Measurements from ENCODE around the gene BLVRB. TPM values are rescaled to one million over a fixed set of nuclear protein-coding genes. Genes with fewer than 3 reads are reported as not detected.
A peak's percentile ranks its signal among the peaks of the same experiment; 100 is the strongest.

BLVRB gene
- total RNA-seq, 1 donor from 2014 or later: 11.3 TPM

DNA sequence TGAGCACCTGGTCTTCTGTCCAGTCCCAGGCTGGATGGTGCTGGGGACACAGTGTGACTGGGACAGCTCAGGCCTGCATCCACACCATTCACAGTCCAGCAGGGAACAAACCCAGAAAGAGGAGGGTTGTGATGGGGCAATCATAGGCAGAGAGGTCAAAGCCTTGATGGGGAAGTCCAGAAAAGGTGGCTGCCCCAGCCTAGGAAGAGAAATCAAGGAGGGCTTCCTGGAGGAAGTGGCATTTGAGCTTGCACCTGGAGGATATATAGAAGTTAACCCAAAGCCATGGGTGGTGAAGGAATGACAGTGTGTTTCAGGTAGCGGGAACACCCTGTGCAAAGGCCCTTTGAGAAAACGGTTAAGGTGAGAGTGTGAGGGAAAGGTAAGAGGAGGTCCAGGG, 49.8 kb downstream of the BLVRB start:
- Histone ChIP-seq H3K9ac (no peak overlapping the region), H3K27ac (no peak overlapping the region), H3K4me2 (no peak overlapping the region), H3F3A (ENCODE audit: low read depth) (peaks cover 15% of the 10 kb centered on the region), H3K4me3 (no peak overlapping the region), H3K4me1 (peaks cover 16% of the 10 kb centered on the region), H3K27me3 (no peaks in the 10 kb centered on the region), H3K36me3 (no peaks in the 10 kb centered on the region), H4K20me1 (ENCODE audit: low read depth) (no peaks in the 10 kb centered on the region), H2AFZ (replicated peaks) (no peak overlapping the region), H3K79me2 (ENCODE audit: low read depth) (no peaks in the 10 kb centered on the region), H3K9me3 (ENCODE audit: low read depth) (no peaks in the 10 kb centered on the region)
- no peaks in the 10 kb centered on the region for H3K9me3 Mint-ChIP-seq
- H3K27me3 Mint-ChIP-seq (ENCODE audit: insufficient read depth, low read depth): peaks cover 7% of the 10 kb centered on the region
- DNase-seq (ENCODE audit: low spot score): no peak
- no peaks in the 10 kb centered on the region for H3K36me3 Mint-ChIP-seq
- peaks cover 28% of the 10 kb centered on the region for H3K4me1 Mint-ChIP-seq
- no peak overlapping the region for H3K4me3 Mint-ChIP-seq
- TF ChIP-seq EZH2 (IDR thresholded peaks at IDR 0.05) (no peak), EZH2phosphoT487 (IDR thresholded peaks at IDR 0.05) (no peak)
- TF ChIP-seq, protein P1, sequence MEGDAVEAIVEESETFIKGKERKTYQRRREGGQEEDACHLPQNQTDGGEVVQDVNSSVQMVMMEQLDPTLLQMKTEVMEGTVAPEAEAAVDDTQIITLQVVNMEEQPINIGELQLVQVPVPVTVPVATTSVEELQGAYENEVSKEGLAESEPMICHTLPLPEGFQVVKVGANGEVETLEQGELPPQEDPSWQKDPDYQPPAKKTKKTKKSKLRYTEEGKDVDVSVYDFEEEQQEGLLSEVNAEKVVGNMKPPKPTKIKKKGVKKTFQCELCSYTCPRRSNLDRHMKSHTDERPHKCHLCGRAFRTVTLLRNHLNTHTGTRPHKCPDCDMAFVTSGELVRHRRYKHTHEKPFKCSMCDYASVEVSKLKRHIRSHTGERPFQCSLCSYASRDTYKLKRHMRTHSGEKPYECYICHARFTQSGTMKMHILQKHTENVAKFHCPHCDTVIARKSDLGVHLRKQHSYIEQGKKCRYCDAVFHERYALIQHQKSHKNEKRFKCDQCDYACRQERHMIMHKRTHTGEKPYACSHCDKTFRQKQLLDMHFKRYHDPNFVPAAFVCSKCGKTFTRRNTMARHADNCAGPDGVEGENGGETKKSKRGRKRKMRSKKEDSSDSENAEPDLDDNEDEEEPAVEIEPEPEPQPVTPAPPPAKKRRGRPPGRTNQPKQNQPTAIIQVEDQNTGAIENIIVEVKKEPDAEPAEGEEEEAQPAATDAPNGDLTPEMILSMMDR (IDR thresholded peaks at IDR 0.05): no peak
- peak overlapping the region; percentile 1 for H3K27ac Mint-ChIP-seq

DNA sequence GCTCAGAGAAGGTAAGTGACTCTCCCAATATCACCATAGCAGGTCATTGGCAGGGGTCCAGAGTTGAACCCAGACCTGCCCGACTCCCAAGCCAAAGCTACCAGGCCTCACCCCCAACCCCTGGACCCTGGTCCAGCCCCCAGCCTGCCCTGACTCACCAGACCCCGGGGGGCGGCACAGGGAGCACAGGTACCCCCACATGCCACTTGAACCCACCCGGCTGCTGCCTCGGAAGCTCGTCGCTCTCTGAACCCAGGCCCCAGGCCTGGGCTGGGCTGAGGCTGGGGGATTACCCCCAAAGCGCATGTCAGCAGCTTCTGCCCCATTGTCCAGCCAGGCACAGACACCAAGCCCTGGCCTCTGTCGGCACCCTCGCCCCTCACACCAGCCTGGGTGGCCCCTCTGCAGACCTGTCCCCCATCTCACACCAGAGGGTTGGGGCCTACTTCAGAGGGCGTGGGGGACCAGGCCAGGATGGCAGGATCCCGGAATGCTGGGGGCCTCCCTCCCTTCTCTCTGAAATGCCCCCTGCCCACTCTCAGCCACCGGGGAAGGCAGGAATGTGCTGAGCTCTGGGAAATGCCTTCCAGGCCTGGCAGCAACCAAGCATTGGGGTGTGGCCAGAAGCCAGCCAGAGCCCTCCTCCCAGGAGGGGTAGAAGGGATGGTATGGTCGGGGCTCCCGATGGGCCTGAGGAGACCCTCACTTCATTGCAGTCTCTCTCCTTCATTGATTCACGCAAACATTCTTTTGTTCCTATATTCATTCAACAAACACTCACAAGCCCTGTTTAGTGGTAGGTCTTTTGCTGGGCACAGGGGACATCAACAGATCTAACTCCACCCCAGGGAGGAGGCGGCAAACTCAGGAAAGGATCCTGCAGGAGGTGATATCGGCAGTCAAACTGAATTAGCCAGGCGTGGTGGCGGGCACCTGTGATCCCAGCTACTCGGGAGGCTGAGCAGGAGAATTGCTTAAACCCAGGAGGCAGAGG, 50.7 kb downstream of the BLVRB start:
- H3K4me2 ChIP-seq: no peak overlapping the region
- peaks cover 7% of the 10 kb centered on the region for H3F3A ChIP-seq (ENCODE audit: low read depth)
- Mint-ChIP-seq H3K9me3 (no peaks in the 10 kb centered on the region), H3K36me3 (no peaks in the 10 kb centered on the region), H3K27ac (peak overlapping the region; percentile 85), H3K4me3 (no peak overlapping the region), H3K27me3 (ENCODE audit: insufficient read depth, low read depth) (peaks cover 4% of the 10 kb centered on the region), H3K4me1 (peaks cover 33% of the 10 kb centered on the region)
- H3K36me3 ChIP-seq: no peaks in the 10 kb centered on the region
- H3K27me3 ChIP-seq: no peaks in the 10 kb centered on the region
- H2AFZ ChIP-seq (replicated peaks): peak overlapping the region; percentile 22
- no peak overlapping the region for H3K4me3 ChIP-seq
- no peaks in the 10 kb centered on the region for H4K20me1 ChIP-seq (ENCODE audit: low read depth)
- no peaks in the 10 kb centered on the region for H3K79me2 ChIP-seq (ENCODE audit: low read depth)
- TF ChIP-seq EZH2phosphoT487 (IDR thresholded peaks at IDR 0.05) (no peak), EZH2 (IDR thresholded peaks at IDR 0.05) (no peak)
- TF ChIP-seq, protein P1 (IDR thresholded peaks at IDR 0.05): no peak
- DNase-seq (ENCODE audit: low spot score): peak; percentile 4
- H3K4me1 ChIP-seq: peaks cover 21% of the 10 kb centered on the region
- no peak overlapping the region for H3K9ac ChIP-seq
- H3K9me3 ChIP-seq (ENCODE audit: low read depth): no peaks in the 10 kb centered on the region
- no peak overlapping the region for H3K27ac ChIP-seq

DNA sequence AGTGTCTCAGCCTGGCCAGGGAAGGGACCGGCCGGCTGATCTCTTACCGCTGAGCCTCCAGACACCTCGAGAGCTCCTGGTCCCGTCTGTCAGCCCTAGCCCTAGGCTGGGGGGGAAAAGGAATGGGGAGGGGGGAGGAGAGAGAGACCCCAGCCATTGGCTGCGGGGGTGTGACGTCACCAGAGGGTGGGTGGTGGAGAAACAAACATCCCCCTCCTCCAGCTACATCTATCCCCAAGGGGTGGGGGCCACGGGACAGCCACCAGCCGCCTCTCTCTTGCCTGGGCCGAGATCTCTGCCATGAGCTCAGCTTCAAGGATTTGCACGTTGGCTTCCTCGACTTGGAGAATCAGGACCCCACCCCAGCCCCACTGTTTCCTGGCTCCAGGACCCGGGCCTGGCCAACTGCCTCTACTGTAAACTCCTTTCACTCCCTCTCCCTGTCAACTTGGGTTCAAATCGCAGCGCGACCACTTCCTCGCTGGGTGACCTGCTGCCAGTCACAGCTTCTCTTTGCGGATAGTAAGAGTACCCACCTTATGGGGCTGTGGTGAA, 52.2 kb downstream of the BLVRB start, which contains the start of gene PRX:
Gene PRX (minus strand): TSS at position 88 of the 555 bp plus-strand sequence. CDS start 5,446 bp downstream, outside the sequence.
- H4K20me1 ChIP-seq (ENCODE audit: low read depth): no peaks in the 10 kb centered on the region
- H3K4me3 Mint-ChIP-seq: peak within 1 kb of the TSS; percentile 56
- H3K9me3 ChIP-seq (ENCODE audit: low read depth): no peaks in the 10 kb centered on the region
- H3K4me1 ChIP-seq: peaks cover 24% of the 10 kb centered on the region
- H3F3A ChIP-seq (ENCODE audit: low read depth): peaks cover 7% of the 10 kb centered on the region
- peaks cover 2% of the 10 kb centered on the region for H3K27me3 Mint-ChIP-seq (ENCODE audit: insufficient read depth, low read depth)
- H3K9me3 Mint-ChIP-seq: no peaks in the 10 kb centered on the region
- TF ChIP-seq EZH2phosphoT487 (IDR thresholded peaks at IDR 0.05) (no peak), EZH2 (IDR thresholded peaks at IDR 0.05) (no peak)
- TF ChIP-seq, protein P1 (IDR thresholded peaks at IDR 0.05): no peak
- no peaks in the 10 kb centered on the region for H3K36me3 ChIP-seq
- no peaks in the 10 kb centered on the region for H3K27me3 ChIP-seq
- peak within 1 kb of the TSS; percentile 8 for H3K4me3 ChIP-seq
- peak within 1 kb of the TSS; percentile 1 for H3K4me2 ChIP-seq
- peak; percentile 72 for DNase-seq (ENCODE audit: low spot score)
- no peak within 1 kb of the TSS for H3K9ac ChIP-seq
- peak within 1 kb of the TSS; percentile 85 for H3K27ac Mint-ChIP-seq
- H3K4me1 Mint-ChIP-seq: peaks cover 36% of the 10 kb centered on the region
- no peaks in the 10 kb centered on the region for H3K36me3 Mint-ChIP-seq
- H2AFZ ChIP-seq (replicated peaks): peak within 1 kb of the TSS; percentile 85
- H3K79me2 ChIP-seq (ENCODE audit: low read depth): no peaks in the 10 kb centered on the region
- no peak within 1 kb of the TSS for H3K27ac ChIP-seq

Data from neural progenitor cell (in vitro differentiated cells).